Parathyroid adenoma (tissue), 2 donors: ENCODE results near the gene POLA2.

Experiments
- H2AFZ ChIP-seq: fragments of 300-600 bp; sonication (generic); one replicate; pipeline ENCODE4 v1.7.0; 2017; ENCODE audit warnings: antibody characterized with exemption, mild to moderate bottlenecking
- H3K27ac ChIP-seq: fragments of 300-600 bp; sonication (generic); one replicate; pipeline ENCODE4 v1.7.0; 2017
- H3K27me3 ChIP-seq: fragments of 300-600 bp; sonication (generic); one replicate; pipeline ENCODE4 v1.7.0; 2017; ENCODE audit warnings: low read length; ENCODE audit not compliant: control insufficient read depth, insufficient read depth
- H3K36me3 ChIP-seq: fragments of 300-600 bp; sonication (generic); one replicate; pipeline ENCODE4 v1.7.0; 2017; ENCODE audit warnings: low read length; ENCODE audit not compliant: control insufficient read depth, insufficient read depth
- H3K4me1 ChIP-seq: fragments of 300-600 bp; sonication (generic); one replicate; pipeline ENCODE4 v1.7.0; 2017; ENCODE audit warnings: control low read depth
- H3K4me2 ChIP-seq: fragments of 300-600 bp; sonication (generic); one replicate; pipeline ENCODE4 v1.7.0; 2017; ENCODE audit warnings: low read length
- H3K4me3 ChIP-seq: fragments of 300-600 bp; sonication (generic); one replicate; pipeline ENCODE4 v1.7.0; 2017; ENCODE audit warnings: low read depth, low read length
- H3K79me2 ChIP-seq: fragments of 300-600 bp; sonication (generic); one replicate; pipeline ENCODE4 v1.7.0; 2017; ENCODE audit warnings: control low read depth
- H3K9ac ChIP-seq: fragments of 300-600 bp; sonication (generic); one replicate; pipeline ENCODE4 v1.7.0; 2017; ENCODE audit warnings: mild to moderate bottlenecking
- H3K9me3 ChIP-seq: fragments of 300-600 bp; sonication (generic); one replicate; pipeline ENCODE4 v1.7.0; 2017; ENCODE audit warnings: low read length; ENCODE audit not compliant: control insufficient read depth
- CTCF ChIP-seq: fragments of 300-600 bp; sonication (generic); IDR thresholded peaks from one replicate; pipeline ENCODE4 v1.7.0; 2017; ENCODE audit warnings: antibody characterized with exemption, mild to moderate bottlenecking
- donor health status: primary hyperparathyroidism.

POLA2 gene

GRCh38 chr11:65298131-65298535 lies 36.4 kb downstream of the POLA2 start:
- Histone ChIP-seq H3K79me2 (no peaks in the 10 kb centered on the region), H2AFZ (no peak overlapping the region), H3K27ac (no peak overlapping the region), H3K4me2 (no peak overlapping the region), H3K9me3 (no peaks in the 10 kb centered on the region), H3K4me1 (no peaks in the 10 kb centered on the region), H3K9ac (no peak overlapping the region), H3K4me3 (no peak overlapping the region), H3K36me3 (no peaks in the 10 kb centered on the region), H3K27me3 (no peaks in the 10 kb centered on the region)
- TF ChIP-seq CTCF: no peak

GRCh38 chr11:65298655-65299179 lies 37.0 kb downstream of the POLA2 start:
- no peak overlapping the region for H3K9ac ChIP-seq
- no peak overlapping the region for H2AFZ ChIP-seq
- TF ChIP-seq CTCF: no peak
- H3K27me3 ChIP-seq: no peaks in the 10 kb centered on the region
- H3K4me3 ChIP-seq: no peak overlapping the region
- no peaks in the 10 kb centered on the region for H3K79me2 ChIP-seq
- H3K9me3 ChIP-seq: no peaks in the 10 kb centered on the region
- H3K4me2 ChIP-seq: no peak overlapping the region
- no peak overlapping the region for H3K27ac ChIP-seq
- no peaks in the 10 kb centered on the region for H3K36me3 ChIP-seq
- H3K4me1 ChIP-seq: no peaks in the 10 kb centered on the region

DNA sequence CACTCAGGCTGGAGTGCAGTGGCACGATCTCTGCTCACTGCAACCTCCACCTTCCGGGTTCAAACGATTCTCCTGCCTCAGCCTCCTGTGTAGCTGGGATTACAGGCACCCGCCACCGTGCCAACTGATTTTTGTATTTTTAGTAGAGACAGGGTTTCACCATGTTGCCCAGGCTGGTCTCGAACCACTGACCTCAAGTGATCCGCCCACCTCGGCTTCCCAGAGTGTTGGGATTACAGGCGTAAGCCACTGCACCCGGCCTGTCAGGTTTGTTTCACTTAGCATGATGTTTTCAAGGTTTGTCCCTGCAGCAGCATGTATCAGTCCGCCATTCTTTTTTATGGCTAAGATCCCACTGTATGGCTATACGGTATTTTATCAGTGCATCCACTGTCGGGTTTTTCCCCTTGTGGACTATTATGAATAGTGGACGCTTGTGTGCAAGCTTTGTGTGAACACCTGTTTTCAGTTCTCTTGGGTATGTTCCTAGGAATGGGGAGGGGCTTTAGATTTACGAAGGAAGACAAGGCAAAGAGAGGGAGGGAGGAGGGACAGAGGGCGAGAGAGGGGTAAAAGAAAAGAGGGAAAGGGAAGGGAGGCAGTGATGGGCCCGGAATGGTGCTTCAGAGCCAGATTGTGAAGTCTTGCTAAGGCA lies 39.0 kb downstream of the POLA2 start:
- Histone ChIP-seq H3K36me3 (no peaks in the 10 kb centered on the region), H3K9me3 (no peaks in the 10 kb centered on the region), H3K9ac (no peak overlapping the region), H2AFZ (no peak overlapping the region), H3K4me1 (no peaks in the 10 kb centered on the region), H3K79me2 (no peaks in the 10 kb centered on the region), H3K4me2 (no peak overlapping the region), H3K27me3 (no peaks in the 10 kb centered on the region), H3K27ac (no peak overlapping the region), H3K4me3 (no peak overlapping the region)
- no peak for TF ChIP-seq CTCF

DNA sequence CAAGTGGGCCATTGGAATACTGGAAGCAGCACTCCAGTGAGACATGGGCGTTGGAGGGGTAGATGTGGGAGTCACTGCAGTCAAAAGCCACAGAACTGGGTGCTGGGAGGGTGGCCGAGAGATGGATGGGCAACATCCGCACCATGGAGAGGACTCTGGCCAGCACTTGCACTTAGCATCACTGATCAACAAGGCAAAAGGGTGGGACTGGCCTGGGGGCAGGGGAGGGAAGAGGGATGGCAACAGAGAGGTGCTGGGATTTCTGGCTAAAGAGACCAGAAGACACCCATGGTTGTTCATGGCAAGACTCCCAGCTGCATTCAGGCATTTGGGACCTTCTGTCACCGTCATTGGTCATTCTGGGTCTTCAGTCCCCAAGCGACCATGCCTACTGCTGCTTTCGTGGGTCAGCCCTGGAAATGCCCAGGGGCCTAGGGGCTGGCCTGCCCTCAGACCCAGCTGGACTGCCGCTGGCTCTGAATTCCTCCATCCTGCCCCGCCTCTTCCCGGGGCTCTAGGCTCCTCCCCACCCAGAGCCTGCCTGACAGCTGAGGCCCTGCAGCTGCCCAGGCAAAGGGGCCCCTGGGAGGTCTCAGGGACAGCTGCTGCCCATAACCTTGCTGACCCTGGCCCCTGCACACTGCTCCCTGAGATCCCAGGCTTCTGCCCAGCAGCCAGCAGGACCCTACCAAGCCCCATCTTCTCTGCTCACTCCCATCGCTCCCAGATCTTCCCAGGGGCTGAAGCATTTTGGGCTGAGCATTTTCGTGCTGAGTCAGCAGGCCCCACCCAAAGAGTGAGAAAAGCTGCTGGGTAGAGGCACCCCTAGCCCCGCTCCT lies 39.9 kb downstream of the POLA2 start:
- H3K4me1 ChIP-seq: no peaks in the 10 kb centered on the region
- no peak overlapping the region for H3K9ac ChIP-seq
- H2AFZ ChIP-seq: no peak overlapping the region
- H3K79me2 ChIP-seq: no peaks in the 10 kb centered on the region
- H3K27ac ChIP-seq: no peak overlapping the region
- H3K27me3 ChIP-seq: no peaks in the 10 kb centered on the region
- no peak overlapping the region for H3K4me3 ChIP-seq
- H3K9me3 ChIP-seq: no peaks in the 10 kb centered on the region
- H3K4me2 ChIP-seq: no peak overlapping the region
- no peak for TF ChIP-seq CTCF
- no peaks in the 10 kb centered on the region for H3K36me3 ChIP-seq
